ENCODE data around the gene ZFAND2A. TPM values are rescaled to one million over a fixed set of nuclear protein-coding genes. Genes with fewer than 3 reads are reported as not detected.

Gene ZFAND2A
- total RNA-seq, 1 donor, result 66.2 TPM

Other genes with a start within 250 kb of the ZFAND2A start
- gene ADAP1, start 205.5 kb downstream of the ZFAND2A start, total RNA-seq, result 24.3 TPM
- gene COX19, start 184.6 kb downstream of the ZFAND2A start, total RNA-seq, result 33.4 TPM
- not detected for gene CYP2W1, start 177.0 kb downstream of the ZFAND2A start, total RNA-seq
- 4.3 TPM for gene GPR146, start 115.7 kb downstream of the ZFAND2A start, total RNA-seq
- 0.42 TPM for gene GPER1, start 72.1 kb downstream of the ZFAND2A start, total RNA-seq
- gene UNCX, start 72.7 kb upstream of the ZFAND2A start, total RNA-seq, result not detected